H1 (cell line): Measurements from ENCODE around the gene CRTAC1. TPM values are rescaled to one million over a fixed set of nuclear protein-coding genes. Genes with fewer than 3 reads are reported as not detected.

Experiments
- CTCF ChIA-PET: fragments of 300-600 bp; sonication (Branson Sonifier 250); formaldehyde crosslinking; loops from one replicate; lab custom pipeline; 2021; ENCODE audit not compliant: partially characterized antibody; lab: Charles Lee
- POLR2A ChIA-PET: fragments of 300-600 bp; sonication (Branson Sonifier 250); formaldehyde crosslinking; loops from one replicate; lab custom pipeline; 2021; ENCODE audit warnings: inconsistent platforms; ENCODE audit not compliant: partially characterized antibody; lab: Charles Lee
- DNase-seq, 2 experiments: peaks; one replicate each; pipeline versions ENCODE4 v3.0.0 to v3.0.0-alpha.2; 2010 to 2022; ENCODE audit warnings: low spot score in 2 of 2, low read depth in 1 of 2, mixed read lengths in 1 of 2
- FAIRE-seq: peaks from 2 replicates; lab custom pipeline; 2011; peaks lifted over from hg19 to GRCh38; lab: Jason Lieb, UNC
- H2AFZ ChIP-seq: 2 replicates; pipeline ENCODE4 v1.8.1; 2012; ENCODE audit warnings: low read length, inconsistent platforms
- H2AK5ac ChIP-seq: 2 replicates; pipeline ENCODE4 v1.6.1; 2013; ENCODE audit warnings: low read depth, low read length
- H2BK120ac ChIP-seq: replicated peaks from 2 replicates; pipeline ENCODE3; 2013; ENCODE audit warnings: low read depth, low read length, inconsistent platforms
- H2BK12ac ChIP-seq: 2 replicates; pipeline ENCODE4 v1.6.1; 2013; ENCODE audit warnings: low read depth, low read length
- H2BK15ac ChIP-seq: 2 replicates; pipeline ENCODE4 v1.6.1; 2013; ENCODE audit warnings: low read length
- H2BK20ac ChIP-seq: 2 replicates; pipeline ENCODE4 v1.6.1; 2013; ENCODE audit warnings: low read length
- H2BK5ac ChIP-seq: 2 replicates; pipeline ENCODE4 v1.6.1; 2013; ENCODE audit warnings: low read depth, low read length
- H3K14ac ChIP-seq: 2 replicates; pipeline ENCODE4 v1.6.1; 2013; ENCODE audit warnings: inconsistent platforms; ENCODE audit not compliant: insufficient read length
- H3K18ac ChIP-seq: 2 replicates; pipeline ENCODE4 v1.6.1; 2013; ENCODE audit warnings: low read length; ENCODE audit errors: extremely low read depth
- H3K23ac ChIP-seq: 2 replicates; pipeline ENCODE4 v1.6.1; 2013; ENCODE audit warnings: inconsistent platforms; ENCODE audit not compliant: insufficient read length
- H3K23me2 ChIP-seq: 2 replicates; pipeline ENCODE4 v1.6.1; 2013; ENCODE audit warnings: low read depth, low read length
- H3K27ac ChIP-seq: 2 replicates; pipeline ENCODE4 v1.6.1; 2011; ENCODE audit warnings: low read depth, low read length, inconsistent platforms
- H3K27me3 ChIP-seq, 4 experiments: replicated peaks in 1 of 4; 1 replicate in 1 of 4; 2 replicates in 3 of 4; pipeline versions ENCODE4 v1.6.1 to v1.8.1; 2011 to 2013; ENCODE audit warnings: low read length in 3 of 4, mild to moderate bottlenecking in 3 of 4, inconsistent platforms in 2 of 4, mixed read lengths in 2 of 4, moderate library complexity in 1 of 4; ENCODE audit not compliant: control insufficient read depth in 3 of 4, insufficient read depth in 3 of 4; ENCODE audit errors: extremely low read depth in 1 of 4
- H3K36me3 ChIP-seq, 4 experiments: 2 replicates each; pipeline versions ENCODE4 v1.6.1 to v1.8.1; 2011 to 2013; ENCODE audit warnings: mild to moderate bottlenecking in 4 of 4, low read length in 3 of 4, moderate library complexity in 2 of 4, control low read depth in 1 of 4, inconsistent platforms in 1 of 4; ENCODE audit not compliant: insufficient read depth in 4 of 4, control insufficient read depth in 2 of 4
- H3K4ac ChIP-seq: replicated peaks from 2 replicates; pipeline ENCODE3; 2013; ENCODE audit warnings: low read length, low read depth, mixed read lengths, inconsistent platforms; ENCODE audit not compliant: insufficient read length
- H3K4me1 ChIP-seq, 4 experiments: replicated peaks in 1 of 4; 1 replicate in 1 of 4; 2 replicates in 3 of 4; pipeline versions ENCODE4 v1.6.1 to v1.8.1; 2011 to 2013; ENCODE audit warnings: low read length in 3 of 4, inconsistent platforms in 2 of 4, mixed read lengths in 1 of 4; ENCODE audit not compliant: insufficient read depth in 4 of 4, control insufficient read depth in 3 of 4
- H3K4me2 ChIP-seq, 2 experiments: 2 replicates each; pipeline versions ENCODE4 v1.6.1 to v1.8.1; 2011 to 2013; ENCODE audit warnings: low read depth in 2 of 2, low read length in 2 of 2, control low read depth in 1 of 2, inconsistent platforms in 1 of 2, mild to moderate bottlenecking in 1 of 2; ENCODE audit not compliant: insufficient read depth in 1 of 2
- H3K4me3 ChIP-seq, 4 experiments: fragments of 200-600, 300-600 bp in 1 of 4; sonication (generic), shearing (Covaris generic), sonication (Bioruptor Twin) in 1 of 4; 2 replicates each; pipeline versions ENCODE4 v1.5.1 to v1.8.1; 2011 to 2016; ENCODE audit warnings: low read length in 4 of 4, low read depth in 3 of 4, control low read depth in 2 of 4, inconsistent platforms in 2 of 4, mild to moderate bottlenecking in 2 of 4, mixed read lengths in 1 of 4, moderate library complexity in 1 of 4; ENCODE audit not compliant: insufficient read depth in 2 of 4; ENCODE audit errors: extremely low read depth in 1 of 4
- H3K56ac ChIP-seq: replicated peaks from 2 replicates; pipeline ENCODE3; 2013; ENCODE audit warnings: low read depth, mild to moderate bottlenecking, mixed read lengths, low read length, inconsistent platforms; ENCODE audit not compliant: insufficient read length
- H3K79me1 ChIP-seq: 2 replicates; pipeline ENCODE4 v1.6.1; 2013; ENCODE audit warnings: low read depth, low read length, control low read depth
- H3K79me2 ChIP-seq, 2 experiments: 2 replicates each; pipeline versions ENCODE4 v1.6.1 to v1.8.1; 2012 to 2013; ENCODE audit warnings: low read length in 2 of 2, mild to moderate bottlenecking in 2 of 2, inconsistent platforms in 1 of 2; ENCODE audit not compliant: insufficient read depth in 2 of 2, control insufficient read depth in 1 of 2
- H3K9ac ChIP-seq, 4 experiments: replicated peaks in 1 of 4; 1 replicate in 1 of 4; 2 replicates in 3 of 4; pipeline versions ENCODE4 v1.6.1 to v1.8.1; 2011 to 2013; ENCODE audit warnings: low read depth in 3 of 4, low read length in 3 of 4, control low read depth in 2 of 4, mild to moderate bottlenecking in 2 of 4, moderate library complexity in 2 of 4, inconsistent platforms in 1 of 4; ENCODE audit errors: extremely low read depth in 1 of 4
- H3K9me3 ChIP-seq, 2 experiments: 2 replicates each; pipeline versions ENCODE4 v1.6.1 to v1.8.1; 2012 to 2013; ENCODE audit warnings: mild to moderate bottlenecking in 2 of 2, moderate library complexity in 2 of 2, control low read depth in 1 of 2, inconsistent platforms in 1 of 2, low read depth in 1 of 2, low read length in 1 of 2, mixed read lengths in 1 of 2; ENCODE audit not compliant: insufficient read depth in 2 of 2
- H4K20me1 ChIP-seq, 2 experiments: replicated peaks in 1 of 2; 2 replicates each; pipeline versions ENCODE3 to v1.8.1; 2011 to 2013; ENCODE audit warnings: inconsistent platforms in 2 of 2, low read length in 2 of 2, mild to moderate bottlenecking in 1 of 2; ENCODE audit not compliant: insufficient read depth in 2 of 2, control insufficient read depth in 1 of 2
- H4K5ac ChIP-seq: 2 replicates; pipeline ENCODE4 v1.6.1; 2013; ENCODE audit warnings: low read length, low read depth, mixed read lengths, inconsistent platforms; ENCODE audit not compliant: insufficient read length
- H4K8ac ChIP-seq: 2 replicates; pipeline ENCODE4 v1.8.0; 2013; ENCODE audit warnings: mild to moderate bottlenecking, moderate library complexity, low read length, inconsistent platforms; ENCODE audit not compliant: insufficient read depth; ENCODE audit errors: extremely low read depth
- H4K91ac ChIP-seq: replicated peaks from 2 replicates; pipeline ENCODE3; 2013; ENCODE audit warnings: low read length, mixed read lengths, inconsistent platforms; ENCODE audit not compliant: insufficient read length
- BCL11A ChIP-seq, 2 experiments: IDR thresholded peaks; one replicate each; pipeline ENCODE4 v1.6.1; 2011; ENCODE audit warnings: low read depth in 2 of 2, low read length in 2 of 2, mild to moderate bottlenecking in 2 of 2
- CEBPB ChIP-seq: IDR thresholded peaks from 2 replicates; pipeline ENCODE4 v1.6.1; 2012; ENCODE audit warnings: low read depth, low read length
- CHD1 ChIP-seq: IDR thresholded peaks from 2 replicates; pipeline ENCODE4 v1.6.1; 2012; ENCODE audit warnings: low read depth, low read length, improper control_type of control experiment
- JUND ChIP-seq: IDR thresholded peaks from 2 replicates; pipeline ENCODE4 v1.6.1; 2011; ENCODE audit warnings: mild to moderate bottlenecking, improper control_type of control experiment, low read length
- MAX ChIP-seq: IDR thresholded peaks from 2 replicates; pipeline ENCODE4 v1.6.1; 2012; ENCODE audit warnings: inconsistent platforms
- SIRT6 ChIP-seq: IDR thresholded peaks from one replicate; pipeline ENCODE4 v1.7.1; 2012; ENCODE audit warnings: low read length, inconsistent platforms
- SP1 ChIP-seq: IDR thresholded peaks from 2 replicates; pipeline ENCODE4 v1.6.1; 2011; ENCODE audit warnings: low read depth, low read length
- SRF ChIP-seq: IDR thresholded peaks from 2 replicates; pipeline ENCODE4 v1.6.1; 2011; ENCODE audit warnings: mild to moderate bottlenecking, low read depth, low read length, moderate library complexity
- WGBS, 2 experiments: shearing (Covaris generic) in 1 of 2; methylation state at CpG; one replicate each; pipeline versions ENCODE4 v1.1.6 to v1.1.7; 2013 to 2015; ENCODE audit warnings: low lambda C conversion rate in 2 of 2, mixed read lengths in 2 of 2, inconsistent platforms in 1 of 2, low coverage in 1 of 2, missing lambda C conversion rate in 1 of 2; ENCODE audit not compliant: insufficient replicate concordance in 2 of 2, insufficient coverage in 1 of 2, insufficient read length in 1 of 2; ENCODE audit errors: extremely low coverage in 1 of 2, missing lambda C conversion rate in 1 of 2; 5-methylcytosine and 5-hydroxymethylcytosine counted together
- polyA plus RNA-seq, 7 experiments: library from polyadenylated mRNA; depleted of rRNA in 3 of 7; stranded (reverse) in 5 of 7; unstranded in 2 of 7; fragments of >200 nt in 5 of 7; fragments of 200-250 nt in 2 of 7; gene quantifications; 1 replicate in 5 of 7; 2 replicates in 1 of 7; 4 replicates in 1 of 7; pipeline versions ENCODE4 v1.2.1 to v1.2.3, GENCODE V29; 2011 to 2013; ENCODE audit warnings: missing spikeins in 2 of 7, mixed read lengths in 2 of 7
- total RNA-seq: library from RNA; stranded (reverse); fragmentation: NEBNext Ultra II Directional; extraction: Animal tissue kit (Norgen Biotek cat#: 25700); gene quantifications from 2 replicates; pipeline ENCODE4 v1.2.1, GENCODE V29; 2021

The CRTAC1 gene
- total and polyA plus RNA-seq, 2 of the 8 experiments (the other 6 are each of a cell fraction or from before 2014, with no cell fraction given): 0.91 to 1.2 TPM

- DNase-seq (no peak), FAIRE-seq (no peak)
- H3K9me3 ChIP-seq: no peaks in the 10 kb centered on the region
- H4K8ac ChIP-seq: no peak overlapping the region; the same call in 1 of the 2 replicates
- H3K14ac ChIP-seq: no peak overlapping the region
- H2BK15ac ChIP-seq: no peak overlapping the region
- no peak overlapping the region for H2BK12ac ChIP-seq
- H3K4ac ChIP-seq: no peak overlapping the region
- H3K23me2 ChIP-seq: no peaks in the 10 kb centered on the region; the same call in 1 of the 2 replicates
- no peak overlapping the region for H3K18ac ChIP-seq
- peaks cover 0 to 2% (median 0%) of the 10 kb centered on the region in 4 experiments; a peak in 1 of 7 replicates for H3K4me1 ChIP-seq
- ChIA-PET POLR2A (interaction anchor here (1.5 to 1.9 kb wide), 2 partner anchors 10 to 116 kb away, joined by 3 to 7 read pairs; partner anchors contain the start of gene CRTAC1), CTCF (interaction anchor here (0.8 to 12.7 kb wide), 5 partner anchors 8 to 228 kb away, joined by 3 to 120 read pairs (median 26); partner anchors contain the start of gene CRTAC1)
- peak overlapping the region; percentile 24; the same call in 1 of the 2 replicates for H2AK5ac ChIP-seq
- 76% methylated on average over 4 of the region's 4 CpGs; no CpG with 5 or more reads in 1 of the 2 experiments for WGBS, 2 experiments
- no peak overlapping the region for H4K5ac ChIP-seq
- no peaks in the 10 kb centered on the region for H4K20me1 ChIP-seq
- no peaks in the 10 kb centered on the region for H3K79me2 ChIP-seq
- H3K4me2 ChIP-seq: no peak overlapping the region
- no peak overlapping the region for H2AFZ ChIP-seq
- no peak overlapping the region for H3K23ac ChIP-seq
- H3K36me3 ChIP-seq: no peaks in the 10 kb centered on the region
- H3K9ac ChIP-seq: no peak overlapping the region
- H2BK20ac ChIP-seq: no peak overlapping the region
- peak overlapping the region; percentile 9; the same call in 1 of the 2 replicates for H2BK5ac ChIP-seq
- H3K27me3 ChIP-seq: no peaks in the 10 kb centered on the region
- peaks cover 3% of the 10 kb centered on the region; the same call in 1 of the 2 replicates for H3K79me1 ChIP-seq
- no peak overlapping the region for H3K27ac ChIP-seq
- no peak overlapping the region for H2BK120ac ChIP-seq
- H3K56ac ChIP-seq: no peak overlapping the region
- H4K91ac ChIP-seq: no peak overlapping the region
- no peak overlapping the region for H3K4me3 ChIP-seq
- TF ChIP-seq SRF (no peak), BCL11A (IDR thresholded peaks at IDR 0.05; ENCODE audit: low read depth in 2 of 2, low read length in 2 of 2) (no peak), SP1 (no peak), CHD1 (no peak), JUND (no peak), CEBPB (no peak), SIRT6 (no peak), MAX (no peak)
These were observed 10.6 kb downstream of the CRTAC1 start for GRCh38 chr10:98019784-98020183.
